HG03442 (cell line): ENCODE results near the gene EVL.
A peak's percentile ranks its signal among the peaks of the same experiment; 100 is the strongest.
"Not testable (repeated sequence)": the region's sequence is repeated elsewhere in the genome, so short reads cannot be mapped to it uniquely, and the experiment has no call there.

ENCODE experiments used
- ATAC-seq: cut with Tn5 transposase; IDR thresholded peaks from one replicate; pipeline ENCODE4 v1.9.1; 2021; ENCODE audit warnings: mild to moderate bottlenecking, moderate library complexity; ENCODE audit not compliant: unreplicated experiment

Gene EVL, protein sequence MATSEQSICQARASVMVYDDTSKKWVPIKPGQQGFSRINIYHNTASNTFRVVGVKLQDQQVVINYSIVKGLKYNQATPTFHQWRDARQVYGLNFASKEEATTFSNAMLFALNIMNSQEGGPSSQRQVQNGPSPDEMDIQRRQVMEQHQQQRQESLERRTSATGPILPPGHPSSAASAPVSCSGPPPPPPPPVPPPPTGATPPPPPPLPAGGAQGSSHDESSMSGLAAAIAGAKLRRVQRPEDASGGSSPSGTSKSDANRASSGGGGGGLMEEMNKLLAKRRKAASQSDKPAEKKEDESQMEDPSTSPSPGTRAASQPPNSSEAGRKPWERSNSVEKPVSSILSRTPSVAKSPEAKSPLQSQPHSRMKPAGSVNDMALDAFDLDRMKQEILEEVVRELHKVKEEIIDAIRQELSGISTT

DNA sequence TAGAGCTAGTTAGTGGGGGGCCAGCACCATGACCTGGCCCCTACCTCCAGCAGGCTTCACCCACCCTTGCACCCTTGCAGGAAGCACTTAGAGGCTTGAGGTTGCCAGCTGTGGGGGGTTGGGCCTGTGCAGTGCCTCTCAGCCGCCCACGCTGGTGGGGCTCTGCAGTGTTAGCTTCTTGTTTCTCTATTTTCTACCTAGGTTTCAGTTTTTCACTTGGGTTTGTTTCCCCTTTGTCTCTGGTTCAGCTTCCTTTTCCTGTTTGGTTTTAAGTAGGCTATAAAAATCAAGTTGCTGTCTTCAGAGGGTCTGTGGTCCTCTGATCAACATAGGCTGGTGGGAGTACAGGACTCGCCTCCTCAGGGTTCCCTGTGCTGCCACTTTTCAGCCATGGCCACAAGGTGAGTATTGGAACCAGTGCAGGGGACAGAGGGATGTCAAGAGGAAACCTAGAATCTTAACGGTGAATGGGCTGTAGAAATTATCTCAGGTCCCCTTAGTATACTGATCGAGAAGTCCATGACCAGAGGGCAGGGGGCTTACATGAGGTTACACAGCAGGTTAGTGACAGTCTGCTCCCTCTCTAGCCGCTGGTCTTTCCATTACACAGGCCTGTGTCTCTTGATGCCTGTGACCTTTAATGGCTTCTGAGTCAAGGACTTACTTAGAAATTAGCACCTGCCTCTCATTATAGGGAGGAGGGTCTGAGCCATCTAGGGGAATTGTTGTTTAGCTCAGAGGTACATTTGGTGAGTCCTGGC is at the start of gene EVL:
EVL (plus strand) TSS at position 312 of the 761 bp plus-strand sequence; CDS start at position 391, 79 bp downstream.
- ATAC-seq = peak; percentile 41

DNA sequence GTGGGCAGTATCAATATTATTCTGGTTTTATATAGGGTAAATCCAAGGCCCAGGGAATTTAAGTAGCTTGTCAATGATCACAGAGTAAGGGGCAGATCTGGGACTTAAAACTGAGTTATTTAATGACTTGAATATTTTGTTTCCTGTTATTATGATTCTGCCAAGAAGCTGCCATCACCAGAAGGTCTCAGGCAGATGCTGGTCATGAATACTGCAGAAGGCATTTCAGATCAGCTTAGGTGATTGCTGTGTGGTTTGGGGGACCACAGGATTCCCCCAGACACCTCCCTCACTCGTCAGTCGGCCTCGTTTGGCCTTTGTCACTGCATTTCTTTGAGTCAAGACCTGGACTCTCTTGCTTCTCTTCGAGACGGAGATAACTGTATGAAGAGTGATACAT is 47.7 kb upstream of the EVL start:
- ATAC-seq = no peak

DNA sequence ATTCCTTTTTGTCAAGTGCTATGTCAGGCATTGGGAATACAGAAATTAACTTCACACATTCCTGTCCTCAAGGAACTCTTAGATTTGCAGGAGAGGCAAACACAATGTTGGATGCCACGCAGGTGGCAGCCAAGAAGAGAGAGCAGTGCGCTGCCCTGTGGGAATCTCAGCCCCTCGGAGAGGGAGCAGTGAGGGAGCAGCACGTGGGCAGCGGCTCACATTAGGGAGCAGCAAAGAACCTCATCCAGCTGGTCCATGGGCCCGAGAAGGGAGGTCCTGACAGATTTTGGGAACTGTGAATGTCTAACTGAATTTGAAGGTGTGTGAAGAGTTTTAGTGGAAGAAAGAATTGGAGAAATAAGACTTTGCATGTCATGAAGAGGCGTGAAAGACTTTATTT is 47.2 kb upstream of the EVL start:
- no peak for ATAC-seq

DNA sequence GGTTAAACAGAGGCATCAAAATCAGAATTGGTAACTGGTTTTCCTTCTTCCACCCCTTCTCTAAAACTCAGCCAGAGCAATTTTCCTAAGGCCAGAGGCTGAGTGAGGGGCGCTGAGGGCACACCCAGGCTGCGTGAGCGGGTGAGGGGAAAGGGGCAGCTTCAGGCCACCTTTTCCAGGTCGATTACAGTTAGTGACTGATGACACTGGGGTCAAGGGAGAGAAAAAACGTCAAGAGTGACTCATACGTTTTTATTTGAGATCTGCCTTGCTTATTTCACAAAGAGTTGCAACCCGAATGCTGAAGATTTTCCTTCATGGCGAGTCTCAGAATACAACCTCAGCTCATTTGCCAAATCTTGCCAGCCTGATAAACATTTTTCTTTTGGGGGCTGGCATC is 46.7 kb upstream of the EVL start:
- ATAC-seq = no peak

DNA sequence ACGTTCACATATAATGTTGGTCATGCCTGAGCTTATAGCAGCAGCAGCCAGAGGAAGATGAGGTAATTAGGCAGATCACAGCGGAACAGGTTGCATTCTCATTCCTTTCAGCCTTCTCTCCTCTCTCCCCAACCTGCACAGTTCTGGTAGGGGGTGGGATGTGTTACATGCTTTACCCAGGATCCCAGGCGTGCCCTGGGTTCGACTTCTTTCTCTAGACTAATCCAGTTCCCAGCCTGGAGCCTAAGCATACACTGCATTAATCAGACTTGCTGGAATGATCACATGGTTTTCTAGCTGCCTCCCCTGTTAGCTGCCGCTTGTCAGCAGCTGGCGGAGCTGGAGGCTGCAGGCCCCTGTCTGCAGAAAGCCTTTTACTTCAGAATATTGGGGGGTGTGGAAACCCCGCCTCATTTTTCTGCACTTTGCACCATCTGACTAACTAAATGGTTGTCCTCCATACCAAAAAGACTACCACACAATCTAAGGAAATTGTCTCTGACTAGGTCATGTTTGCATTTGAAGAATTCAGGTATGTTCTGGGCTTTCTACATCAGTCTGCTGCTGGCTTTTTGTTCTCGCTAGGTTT is 46.0 kb upstream of the EVL start:
- ATAC-seq = no peak

DNA sequence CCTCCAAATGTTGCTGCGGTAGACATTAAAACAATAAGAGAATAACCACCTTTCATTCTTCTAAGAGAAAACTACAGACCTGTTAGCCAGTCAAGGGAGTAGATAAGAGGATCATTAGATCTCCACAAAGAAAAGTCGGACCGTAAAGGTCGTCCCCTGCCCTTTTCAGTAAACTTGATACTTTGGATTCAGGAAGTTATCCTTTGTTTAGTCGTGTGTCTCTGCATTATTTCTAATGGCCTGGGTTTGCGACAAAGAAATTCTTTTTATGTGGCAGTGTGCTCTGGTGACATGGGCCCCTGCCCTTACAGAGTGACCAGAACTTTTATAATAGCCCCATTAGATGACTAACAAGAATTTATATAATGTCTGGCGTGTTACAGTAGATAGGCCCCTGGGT is 44.6 kb upstream of the EVL start:
- no peak for ATAC-seq

DNA sequence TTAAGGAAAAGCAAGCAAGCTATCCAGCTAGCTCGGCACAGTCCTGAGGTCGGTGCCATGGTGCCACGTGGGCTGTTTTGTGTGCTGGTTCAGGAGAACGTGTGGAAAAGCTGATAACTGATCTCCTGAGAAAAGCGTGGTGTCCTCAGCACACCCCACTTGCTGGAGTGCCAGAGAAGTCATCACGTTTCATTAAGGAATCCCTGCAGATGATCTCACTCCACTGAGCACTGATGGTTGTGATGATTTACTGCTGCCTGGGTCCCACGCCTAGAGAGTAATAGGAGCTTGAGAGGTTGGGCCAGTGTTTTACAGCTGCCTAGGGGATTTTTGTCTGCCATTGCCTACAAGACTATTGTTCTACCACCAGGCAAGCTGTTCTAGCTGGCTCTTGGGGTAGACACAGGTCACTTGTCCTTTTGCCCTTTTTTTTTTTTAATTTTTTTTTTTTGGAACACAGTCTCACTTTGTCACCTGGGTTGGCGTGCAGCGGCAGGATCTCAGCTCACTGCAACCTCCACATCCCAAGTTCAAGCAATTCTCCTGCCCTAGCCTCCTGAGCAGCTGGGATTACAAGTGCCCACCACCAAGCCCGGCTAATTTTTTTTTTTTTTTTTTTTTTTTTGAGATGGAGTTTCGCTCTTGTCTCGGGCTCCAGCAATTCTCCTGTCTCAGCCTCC is 42.3 kb upstream of the EVL start:
- no peak for ATAC-seq

DNA sequence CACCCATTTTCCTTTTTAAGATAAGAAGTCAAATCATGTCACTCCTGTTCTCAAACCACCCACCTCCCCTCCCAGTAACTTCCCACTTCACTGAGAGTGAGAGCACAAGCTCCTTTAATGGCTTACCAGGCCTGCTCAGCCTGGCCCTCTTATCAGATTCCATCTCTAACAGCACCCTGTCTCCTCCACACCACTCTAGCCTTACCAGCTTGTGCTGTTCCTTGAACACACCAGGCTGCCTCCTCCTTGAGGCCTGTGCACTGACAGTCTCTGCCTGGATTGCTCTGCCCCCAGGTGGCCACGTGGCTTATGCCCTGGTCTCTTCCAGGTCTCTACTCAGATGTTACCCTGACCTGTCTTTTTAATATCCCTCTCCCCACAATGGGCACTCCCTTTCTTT is 40.1 kb upstream of the EVL start:
- ATAC-seq = peak; percentile 71

DNA sequence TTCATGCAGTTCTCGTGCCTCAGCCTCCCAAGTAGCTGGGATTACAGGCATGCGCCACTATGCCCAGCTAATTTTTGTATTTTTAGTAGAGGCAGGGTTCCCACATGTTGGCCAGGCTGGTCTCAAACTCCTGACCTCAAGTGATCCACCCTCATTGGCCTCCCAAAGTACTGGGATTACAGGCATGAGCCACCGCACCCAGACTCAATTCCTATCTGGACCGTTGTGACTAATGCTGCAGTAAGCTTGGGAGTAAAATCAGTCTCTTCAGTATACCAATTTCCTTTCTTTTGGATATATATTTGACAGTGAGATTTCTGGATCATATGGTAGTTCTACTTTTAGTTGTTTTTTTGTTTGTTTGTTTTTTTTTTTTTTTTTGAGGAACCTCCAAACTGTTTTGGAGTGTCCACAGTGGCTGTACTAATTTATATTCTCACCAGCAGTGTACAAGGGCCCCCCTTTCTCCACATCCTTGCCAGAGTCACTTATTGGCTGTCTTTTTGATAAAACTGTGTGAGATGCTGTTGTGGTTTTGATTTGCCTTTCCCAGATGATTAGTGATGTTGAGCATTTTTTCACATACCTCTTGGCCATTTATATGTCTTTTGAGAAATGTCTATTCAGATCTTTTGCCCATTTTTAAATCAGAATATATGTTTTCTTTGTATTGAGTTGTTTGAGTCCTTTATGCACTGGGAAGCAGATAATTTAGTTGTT is 37.3 kb upstream of the EVL start:
- ATAC-seq = no peak

DNA sequence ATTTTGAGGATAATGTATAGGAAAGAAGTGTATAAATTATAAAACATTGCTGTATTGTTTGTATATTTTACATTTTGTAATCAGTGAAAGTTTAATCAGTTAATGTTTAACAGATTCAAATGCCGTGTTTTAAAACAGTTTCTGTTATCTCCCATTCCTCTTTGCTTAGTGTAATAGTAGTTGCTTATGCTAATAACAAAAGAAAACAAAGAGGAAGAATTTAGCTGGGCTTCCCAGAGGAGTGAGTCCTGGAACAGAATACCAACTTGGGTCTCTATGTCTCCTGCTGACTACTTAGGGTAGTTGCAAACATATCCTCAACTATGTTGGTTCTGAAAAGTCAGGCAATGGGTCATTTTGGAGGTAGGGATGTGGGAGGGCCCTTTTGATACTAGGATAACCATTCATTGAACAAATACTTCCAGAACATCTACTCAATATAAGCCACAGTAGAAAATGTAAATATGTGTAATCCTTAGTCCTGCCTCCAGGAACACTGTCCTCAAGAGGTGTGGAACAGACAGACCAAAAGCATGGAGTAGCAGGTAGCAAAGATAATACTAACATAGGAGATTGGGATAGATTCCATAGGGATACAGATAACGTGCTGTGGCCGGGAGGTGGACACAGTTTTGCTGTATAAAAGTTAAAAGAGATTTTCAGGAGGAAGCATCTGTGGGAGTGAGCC is 36.1 kb upstream of the EVL start:
- ATAC-seq = no peak

DNA sequence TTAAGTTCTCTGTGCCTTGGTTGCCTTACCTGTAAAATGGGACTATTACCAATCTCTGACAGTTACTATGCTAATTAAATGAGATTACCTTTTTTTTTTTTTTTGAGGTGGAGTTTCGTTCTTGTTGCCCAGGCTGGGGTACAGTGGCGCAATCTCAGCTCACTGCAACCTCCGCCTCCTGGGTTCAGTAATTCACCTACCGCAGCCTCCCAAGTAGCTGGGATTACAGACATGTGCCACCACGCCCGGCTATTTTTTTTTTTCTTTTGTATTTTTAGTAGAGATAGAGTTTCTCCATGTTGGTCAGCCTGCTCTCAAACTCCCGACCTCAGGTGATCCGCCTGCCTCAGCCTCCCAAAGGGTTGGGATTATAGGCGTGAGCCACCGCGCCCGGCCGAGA is 35.2 kb upstream of the EVL start:
- ATAC-seq = not testable (repeated sequence)

DNA sequence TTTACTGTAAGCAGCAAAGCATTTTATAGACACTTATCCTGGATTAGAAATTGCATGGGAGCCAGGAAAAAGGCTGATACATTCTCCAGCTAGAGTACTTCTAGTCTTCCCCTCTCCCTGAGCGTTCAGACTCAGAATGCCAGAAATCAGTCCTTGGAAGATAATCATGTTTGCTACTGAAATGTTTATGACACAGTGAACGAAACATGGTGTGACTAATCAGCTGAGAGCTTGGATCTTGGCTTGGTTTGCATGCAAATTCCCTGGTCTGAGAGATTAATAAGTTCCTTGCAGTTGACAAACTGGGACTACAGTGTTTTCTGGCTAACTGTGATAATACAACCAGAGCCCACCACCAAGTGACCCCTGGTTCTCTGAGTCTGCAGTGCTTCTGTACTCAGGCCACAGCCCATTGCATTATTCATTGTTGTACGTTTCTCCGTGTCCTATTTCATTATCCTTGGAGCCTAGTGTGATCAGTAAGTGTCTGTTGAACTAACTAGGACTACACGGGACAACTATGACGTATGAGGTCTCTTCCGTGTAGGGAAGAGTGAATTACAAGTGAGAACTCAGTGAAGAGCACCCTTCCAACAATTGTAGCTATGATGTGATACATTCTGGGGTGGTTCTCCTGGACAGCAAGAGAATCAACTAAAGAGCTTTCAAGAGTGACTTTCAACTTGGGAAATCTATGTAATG is 34.6 kb upstream of the EVL start:
- ATAC-seq = no peak

DNA sequence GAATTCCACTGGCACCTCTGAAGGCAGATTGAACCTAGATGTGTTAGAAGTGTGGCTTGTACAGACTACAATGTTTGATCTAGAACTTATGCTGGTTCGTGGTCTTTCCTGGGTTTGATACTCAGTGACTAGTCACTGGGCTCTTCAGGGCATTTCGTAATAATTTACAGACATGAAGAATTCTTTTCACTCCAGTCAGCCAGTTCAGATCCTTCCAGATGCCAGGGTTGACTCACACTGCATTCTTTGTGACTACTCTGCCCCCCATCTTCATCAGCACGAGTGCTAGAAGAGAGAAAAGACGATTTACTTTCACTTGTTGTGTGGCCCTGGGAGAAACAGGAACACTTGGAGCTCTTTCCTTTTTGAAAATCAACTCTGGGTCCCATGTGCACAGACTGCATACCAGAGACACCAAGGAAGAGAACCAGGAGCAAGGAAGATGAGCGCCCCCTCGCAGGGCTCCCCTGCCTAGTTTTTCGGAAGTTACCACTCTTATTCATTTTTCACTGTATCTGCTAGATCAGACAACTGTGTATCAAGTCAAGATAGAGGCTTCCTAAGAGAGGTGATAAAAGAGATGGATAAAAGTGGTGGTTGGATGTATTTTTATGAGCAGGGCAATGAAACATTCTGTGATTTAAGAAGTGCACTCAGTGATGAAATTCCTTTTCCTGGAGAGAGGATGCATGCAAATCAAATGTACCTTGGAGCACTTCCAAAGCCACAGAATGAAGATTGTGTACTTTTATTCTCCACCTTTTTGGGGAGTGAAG is 33.5 kb upstream of the EVL start:
- ATAC-seq = no peak

DNA sequence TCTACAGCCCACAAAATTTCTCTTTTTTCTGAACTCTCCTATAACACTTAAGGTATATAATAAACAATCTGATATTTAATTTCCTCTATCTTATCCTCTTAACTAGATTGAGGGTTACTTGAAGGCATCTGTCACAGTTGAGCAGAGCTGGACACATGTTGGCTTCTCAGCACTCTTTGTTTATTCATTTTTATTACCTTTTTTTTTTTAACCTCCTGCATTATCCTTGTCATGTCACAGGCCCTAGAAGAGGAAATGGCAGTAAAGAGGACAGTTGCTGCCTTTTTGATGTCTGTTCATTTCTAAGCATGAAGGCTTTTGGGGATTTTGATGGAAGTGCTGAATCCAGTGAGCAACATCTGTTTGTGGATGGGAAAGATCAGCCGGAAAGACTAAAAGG is 32.5 kb upstream of the EVL start:
- ATAC-seq = no peak

DNA sequence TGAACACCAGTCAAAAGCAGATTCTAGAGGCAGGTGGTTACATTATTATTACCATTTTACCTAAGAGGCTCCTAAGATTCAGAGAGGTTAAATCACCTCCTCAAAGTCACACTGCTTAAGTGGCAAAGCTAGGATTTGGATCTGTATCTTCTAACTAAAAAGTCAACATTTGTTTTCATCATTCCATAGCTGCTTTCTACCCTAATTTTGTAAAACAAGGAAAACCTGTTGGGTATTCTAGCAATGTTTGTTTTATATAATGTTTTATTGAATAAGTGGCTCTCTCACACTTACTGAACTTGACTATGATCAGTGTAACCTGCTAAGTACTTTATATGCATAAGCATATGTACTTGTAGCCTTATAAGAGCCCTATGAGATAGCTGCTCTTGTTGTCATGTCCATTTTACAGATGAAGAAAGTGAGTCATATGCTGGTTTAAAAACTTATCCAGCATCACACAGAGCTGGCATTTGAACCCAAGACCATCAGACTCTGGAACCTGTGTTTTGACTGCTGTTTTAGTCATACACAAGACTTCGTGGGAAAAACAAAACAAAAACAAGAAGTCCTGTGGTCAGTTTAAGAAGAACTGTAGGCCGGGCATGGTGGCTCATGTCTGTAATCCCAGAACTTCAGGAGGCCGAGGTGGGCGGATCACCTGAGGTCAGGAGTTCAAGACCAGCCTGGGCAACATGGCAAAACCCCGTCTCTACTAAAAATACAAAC is 31.7 kb upstream of the EVL start:
- no peak for ATAC-seq

DNA sequence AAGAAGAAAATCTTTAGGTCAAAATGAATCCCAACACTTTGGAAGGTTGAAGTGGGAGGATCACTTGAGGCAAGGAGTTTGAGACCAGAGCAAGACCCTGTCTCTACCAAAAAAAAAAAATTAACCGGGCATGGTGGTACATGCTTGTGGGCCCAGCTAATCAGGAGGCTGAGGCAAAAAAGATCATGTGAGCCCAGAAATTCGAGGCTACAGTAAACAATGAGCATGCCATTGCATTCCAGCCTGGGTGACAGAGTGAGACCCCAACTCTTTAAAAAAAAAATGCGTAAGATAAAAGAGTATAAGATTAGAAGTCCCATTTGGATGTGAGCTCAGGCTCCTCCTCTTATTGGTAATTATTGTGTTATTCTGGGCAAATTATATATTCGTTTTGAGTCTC is 30.8 kb upstream of the EVL start:
- no peak for ATAC-seq

DNA sequence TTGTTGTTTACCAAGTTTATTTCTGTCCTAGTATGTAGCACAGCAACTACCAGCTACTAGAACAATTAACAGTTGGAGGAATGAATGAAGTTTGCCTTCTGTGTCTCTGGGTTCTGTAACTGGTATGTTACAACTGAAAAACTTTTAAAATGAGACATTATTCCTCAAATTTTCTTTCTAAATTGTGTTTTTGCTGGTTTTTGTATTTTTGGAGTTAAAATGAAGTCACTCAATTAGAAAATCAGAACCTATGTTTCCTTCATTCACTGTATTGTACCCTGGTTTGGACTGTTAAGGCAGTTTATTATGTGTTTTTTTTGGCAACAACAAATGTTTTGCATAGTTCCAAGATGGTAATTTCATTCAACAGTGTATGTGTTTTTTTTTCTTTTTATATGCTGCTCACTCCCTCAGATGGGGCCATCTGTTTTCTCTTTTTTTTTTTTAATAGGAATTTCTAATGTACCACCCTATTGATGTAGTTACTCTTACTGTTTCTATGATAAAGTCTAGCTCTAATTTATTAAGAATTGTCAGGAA is 30.2 kb upstream of the EVL start:
- ATAC-seq = no peak

DNA sequence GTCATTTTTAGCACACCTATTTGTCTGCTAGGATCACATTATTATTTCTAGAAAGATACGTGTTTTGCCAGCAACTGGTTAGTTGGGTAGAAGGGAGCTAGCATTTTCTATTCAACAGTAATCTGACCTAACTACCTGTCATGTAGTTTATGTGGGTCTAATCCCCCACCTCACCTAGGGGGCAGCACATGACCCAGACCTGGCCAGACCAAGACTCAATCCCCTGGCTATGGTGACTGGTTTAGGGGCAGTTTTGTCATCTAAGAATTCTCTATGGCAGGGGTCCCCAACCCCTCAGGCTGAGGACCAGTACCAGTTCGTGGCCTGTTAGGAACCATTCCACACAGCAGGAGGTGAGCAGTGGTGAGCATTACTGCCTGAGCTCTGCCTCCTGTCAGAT is 29.5 kb upstream of the EVL start:
- no peak for ATAC-seq
